ENCODE measurements around the gene F8. TPM values are rescaled to one million over a fixed set of nuclear protein-coding genes. Genes with fewer than 3 reads are reported as not detected.

F8 gene
- total RNA-seq, 2 donors from 2014 or later: 2.2 to 5.6 TPM

DNA sequence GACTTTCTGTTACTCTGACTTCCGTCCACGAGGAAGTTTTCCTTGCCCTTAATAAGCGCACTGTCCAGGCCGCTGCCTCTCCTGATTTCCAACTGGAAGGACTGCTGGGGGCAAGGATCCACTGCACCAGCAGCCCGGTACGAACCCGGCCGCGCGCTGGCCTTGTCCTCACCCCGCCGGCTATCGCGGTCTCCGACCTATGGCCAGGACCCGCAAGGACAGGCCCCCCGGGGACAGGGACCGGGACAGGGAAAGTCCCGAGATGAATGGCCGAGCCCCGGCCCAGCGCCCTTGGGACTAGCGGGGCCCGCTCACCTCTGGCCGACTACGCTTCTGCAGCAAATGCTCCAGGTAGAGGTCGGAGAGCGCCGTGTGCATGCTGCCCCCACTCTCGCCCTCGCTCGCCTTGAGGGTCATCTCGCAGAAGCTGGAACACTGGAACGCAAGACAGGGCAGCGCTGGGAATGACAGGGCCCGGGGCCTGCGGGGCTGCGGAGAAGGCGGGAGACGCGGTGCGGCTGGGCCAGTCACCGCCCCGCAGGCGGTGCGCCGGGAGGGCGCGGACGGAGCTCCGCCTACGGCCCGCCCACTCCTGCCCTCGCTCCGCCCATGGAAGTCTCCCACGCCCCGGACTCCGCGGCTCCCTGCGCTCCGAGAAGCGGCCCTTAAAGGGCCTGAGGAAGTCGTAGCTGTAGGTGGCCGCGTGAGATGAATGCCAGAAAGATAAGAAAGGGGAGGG lies 217.4 kb downstream of the F8 start, which contains the start of gene MPP1:
MPP1 (minus strand) TSS at position 529 of the 739 bp plus-strand sequence; CDS start at position 417, 112 bp downstream.
- ATAC-seq (peak; percentile 99), DNase-seq (peak; percentile 59 to 74 (median 63))
- Mint-ChIP-seq H3K4me3 (peak within 1 kb of the TSS; percentile 84), H3K36me3 (ENCODE audit: low read depth) (no peaks in the 10 kb centered on the region), H3K4me1 (peaks cover 3% of the 10 kb centered on the region), H3K27me3 (no peaks in the 10 kb centered on the region), H3K27ac (no peak within 1 kb of the TSS)
- H3K9me3 ChIP-seq (ENCODE audit: control insufficient read depth, low read length, poor library complexity, severe bottlenecking): no peaks in the 10 kb centered on the region

DNA sequence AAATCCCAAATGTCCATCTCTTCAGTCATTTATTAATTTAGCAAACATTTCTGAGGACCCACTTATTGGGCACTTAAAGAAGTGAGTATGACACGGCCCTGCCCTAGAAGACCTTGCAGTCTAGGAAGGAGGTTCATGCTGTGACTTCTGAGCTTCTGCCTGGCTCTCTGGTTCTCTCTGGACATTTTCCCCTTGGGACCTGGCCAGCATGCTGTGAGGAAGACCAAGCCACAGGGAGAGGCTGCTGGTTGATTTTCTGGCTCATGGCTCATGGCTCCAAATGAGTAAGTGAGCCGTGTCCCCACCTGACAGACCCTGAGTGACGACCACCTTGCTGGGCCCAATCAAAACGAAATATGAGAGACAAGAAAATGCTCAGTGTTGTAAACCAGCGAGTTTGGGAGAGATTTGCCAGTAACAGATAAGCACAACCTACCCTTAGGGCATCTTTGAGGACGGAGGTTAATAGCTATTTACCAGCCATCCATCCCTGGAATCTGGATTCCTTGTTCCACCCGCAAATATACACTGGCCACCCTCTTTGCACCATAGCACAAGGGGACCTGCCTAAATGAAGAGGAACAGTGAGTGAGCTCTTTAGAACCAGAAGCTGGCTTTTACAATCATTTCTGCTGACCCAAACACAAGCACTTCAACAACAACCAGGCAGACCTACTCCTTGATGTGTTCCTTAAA lies 218.1 kb downstream of the F8 start:
- ATAC-seq (no peak), DNase-seq (no peak)
- Mint-ChIP-seq H3K36me3 (ENCODE audit: low read depth) (no peaks in the 10 kb centered on the region), H3K4me1 (peaks cover 3% of the 10 kb centered on the region), H3K27me3 (no peaks in the 10 kb centered on the region), H3K4me3 (peak overlapping the region; percentile 84), H3K27ac (no peak overlapping the region)
- H3K9me3 ChIP-seq (ENCODE audit: control insufficient read depth, low read length, poor library complexity, severe bottlenecking): no peaks in the 10 kb centered on the region

DNA sequence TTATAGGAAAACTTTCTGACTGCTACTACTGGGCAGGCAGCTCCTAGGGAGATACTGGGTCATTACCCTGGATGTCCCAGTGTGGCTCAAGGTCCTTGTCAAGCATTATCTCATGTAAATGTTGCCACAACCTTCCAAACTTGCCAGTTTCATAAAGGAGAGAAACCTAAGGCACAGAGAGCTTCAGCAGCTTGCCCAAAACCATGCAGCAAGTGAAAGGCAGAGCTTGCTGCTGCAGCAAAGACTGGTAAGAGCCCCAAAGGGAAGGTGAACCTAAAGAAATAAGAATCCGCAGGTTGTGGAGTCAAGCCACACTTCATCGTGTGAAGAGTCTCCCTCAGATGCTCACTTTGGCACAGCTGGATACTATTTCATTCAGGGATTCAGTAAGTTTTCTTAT lies 219.6 kb downstream of the F8 start:
- no peak for DNase-seq
- H3K36me3 Mint-ChIP-seq (ENCODE audit: low read depth): no peaks in the 10 kb centered on the region
- no peak overlapping the region for H3K4me3 Mint-ChIP-seq
- H3K4me1 Mint-ChIP-seq: peaks cover 8% of the 10 kb centered on the region
- no peak for ATAC-seq
- H3K9me3 ChIP-seq (ENCODE audit: control insufficient read depth, low read length, poor library complexity, severe bottlenecking): no peaks in the 10 kb centered on the region
- no peaks in the 10 kb centered on the region for H3K27me3 Mint-ChIP-seq
- H3K27ac Mint-ChIP-seq: no peak overlapping the region

- Mint-ChIP-seq H3K4me3 (no peak overlapping the region), H3K27ac (peak overlapping the region; percentile 34)
Observed at GRCh38 chrX:154800478-154801210, 221.9 kb downstream of the F8 start.

DNA sequence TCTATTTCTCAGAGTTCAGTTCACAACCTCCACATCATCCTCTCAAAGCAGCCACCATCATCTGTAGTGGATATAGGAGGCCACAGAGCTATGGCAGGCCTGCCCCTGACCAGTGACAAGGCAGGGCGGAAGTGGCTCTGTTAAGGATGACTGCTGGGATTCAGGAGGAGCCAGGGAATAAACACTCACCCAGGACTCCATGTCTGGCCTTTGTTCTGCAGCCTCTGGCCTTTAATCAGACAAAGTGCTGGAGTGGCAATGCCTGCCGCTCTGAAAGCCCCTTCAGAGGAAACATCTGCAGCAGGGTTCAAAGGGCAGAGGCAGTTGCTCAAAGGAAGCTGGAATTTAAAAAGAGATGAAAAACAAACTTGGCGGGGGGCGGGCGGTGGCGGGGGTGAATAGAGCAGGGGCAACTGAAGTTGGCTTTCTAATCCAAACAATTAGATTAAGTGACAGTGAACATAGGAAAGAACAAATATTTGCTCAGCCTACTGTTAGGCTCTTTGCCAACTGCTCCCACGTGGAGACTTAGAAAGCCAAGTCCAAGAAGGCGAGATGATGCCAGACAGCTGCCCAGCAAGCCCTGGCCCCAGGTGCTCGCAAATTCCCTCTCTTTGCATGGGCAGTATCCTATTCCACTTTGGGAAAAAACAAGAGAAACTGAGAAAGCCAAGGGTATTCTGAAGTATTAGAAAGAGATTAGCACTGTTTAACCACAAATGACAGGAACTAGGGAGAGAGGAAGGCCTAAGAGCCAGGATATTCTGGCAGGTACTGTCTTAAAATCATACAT lies 222.8 kb downstream of the F8 start:
- DNase-seq: no peak
- H3K9me3 ChIP-seq (ENCODE audit: control insufficient read depth, low read length, poor library complexity, severe bottlenecking): no peaks in the 10 kb centered on the region
- H3K27ac Mint-ChIP-seq: peak overlapping the region; percentile 34
- no peaks in the 10 kb centered on the region for H3K27me3 Mint-ChIP-seq
- peaks cover 8% of the 10 kb centered on the region for H3K4me1 Mint-ChIP-seq
- H3K4me3 Mint-ChIP-seq: no peak overlapping the region
- no peaks in the 10 kb centered on the region for H3K36me3 Mint-ChIP-seq (ENCODE audit: low read depth)
- ATAC-seq: no peak

More at GRCh38 chrX:154800478-154801210, 221.9 kb downstream of the F8 start:
- no peaks in the 10 kb centered on the region for H3K9me3 ChIP-seq (ENCODE audit: control insufficient read depth, low read length, poor library complexity, severe bottlenecking)
- peaks cover 8% of the 10 kb centered on the region for H3K4me1 Mint-ChIP-seq
- H3K36me3 Mint-ChIP-seq (ENCODE audit: low read depth): no peaks in the 10 kb centered on the region
- no peak for ATAC-seq
- H3K27me3 Mint-ChIP-seq: no peaks in the 10 kb centered on the region
- no peak for DNase-seq

DNA sequence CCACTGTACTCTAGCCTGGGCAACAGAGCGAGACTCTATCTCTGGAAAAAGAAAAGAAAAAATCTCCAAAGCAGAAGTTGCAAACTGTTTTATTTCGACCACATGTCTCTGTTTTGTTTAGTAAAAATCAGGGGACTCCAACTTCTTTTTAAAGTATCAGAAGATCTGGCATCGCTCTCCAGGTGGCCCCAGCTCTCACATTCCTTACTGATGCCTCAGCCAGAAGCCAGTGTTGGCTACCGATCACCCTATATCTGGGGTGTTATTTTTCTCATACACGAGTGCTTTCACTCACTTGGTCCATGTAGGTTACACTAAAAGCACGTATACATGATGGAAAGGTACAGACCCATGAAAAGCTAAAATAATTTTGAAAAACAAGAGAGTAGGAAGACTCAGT lies 225.5 kb downstream of the F8 start:
- Mint-ChIP-seq H3K27me3 (no peaks in the 10 kb centered on the region), H3K4me1 (peaks cover 4% of the 10 kb centered on the region), H3K4me3 (no peak overlapping the region), H3K27ac (no peak overlapping the region), H3K36me3 (ENCODE audit: low read depth) (no peaks in the 10 kb centered on the region)
- DNase-seq: no peak
- no peaks in the 10 kb centered on the region for H3K9me3 ChIP-seq (ENCODE audit: control insufficient read depth, low read length, poor library complexity, severe bottlenecking)
- ATAC-seq: no peak

GRCh38 chrX:154795016-154795415 lies 227.5 kb downstream of the F8 start:
- Mint-ChIP-seq H3K36me3 (ENCODE audit: low read depth) (no peaks in the 10 kb centered on the region), H3K4me1 (peaks cover 4% of the 10 kb centered on the region), H3K27me3 (no peaks in the 10 kb centered on the region), H3K4me3 (no peak overlapping the region), H3K27ac (no peak overlapping the region)
- DNase-seq (no peak), ATAC-seq (no peak)
- H3K9me3 ChIP-seq (ENCODE audit: control insufficient read depth, low read length, poor library complexity, severe bottlenecking): no peaks in the 10 kb centered on the region

- Mint-ChIP-seq H3K27ac (no peak overlapping the region), H3K4me1 (no peaks in the 10 kb centered on the region), H3K27me3 (no peaks in the 10 kb centered on the region), H3K4me3 (no peak overlapping the region), H3K36me3 (ENCODE audit: low read depth) (no peaks in the 10 kb centered on the region)
- no peaks in the 10 kb centered on the region for H3K9me3 ChIP-seq (ENCODE audit: control insufficient read depth, low read length, poor library complexity, severe bottlenecking)
- DNase-seq: no peak
- ATAC-seq: no peak
Observed at GRCh38 chrX:154793084-154793795, 229.3 kb downstream of the F8 start.

DNA sequence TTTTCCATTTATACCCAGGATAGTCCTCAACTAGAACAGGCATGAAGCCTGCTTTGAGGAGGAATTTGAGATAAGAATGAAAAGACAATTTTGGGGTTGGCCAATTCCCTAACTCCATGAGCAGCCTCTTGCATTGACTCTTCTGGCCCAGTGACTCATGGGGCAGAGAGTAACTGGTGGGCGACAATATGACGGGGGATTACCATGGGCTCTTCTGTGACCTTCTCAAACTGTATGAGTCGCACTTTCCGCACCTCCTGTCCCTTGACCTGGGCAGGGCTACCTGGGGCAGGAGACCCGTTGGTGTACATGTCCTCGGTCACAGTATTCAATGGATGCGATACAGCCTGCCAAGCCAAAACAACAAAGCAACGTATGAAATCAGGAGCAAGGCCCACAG lies 230.6 kb downstream of the F8 start:
- Mint-ChIP-seq H3K27ac (no peak overlapping the region), H3K4me1 (no peaks in the 10 kb centered on the region), H3K27me3 (no peaks in the 10 kb centered on the region)

GRCh38 chrX:154791467-154791866 lies 231.1 kb downstream of the F8 start:
- ATAC-seq: no peak
- no peaks in the 10 kb centered on the region for H3K4me1 Mint-ChIP-seq
- peaks cover 2% of the 10 kb centered on the region for H3K36me3 Mint-ChIP-seq (ENCODE audit: low read depth)
- DNase-seq: no peak
- no peak overlapping the region for H3K4me3 Mint-ChIP-seq
- no peaks in the 10 kb centered on the region for H3K9me3 ChIP-seq (ENCODE audit: control insufficient read depth, low read length, poor library complexity, severe bottlenecking)
- no peak overlapping the region for H3K27ac Mint-ChIP-seq
- no peaks in the 10 kb centered on the region for H3K27me3 Mint-ChIP-seq

More for the DNA sequence above, 230.6 kb downstream of the F8 start:
- Mint-ChIP-seq H3K4me3 (no peak overlapping the region), H3K36me3 (ENCODE audit: low read depth) (peaks cover 2% of the 10 kb centered on the region)
- no peak for DNase-seq
- no peaks in the 10 kb centered on the region for H3K9me3 ChIP-seq (ENCODE audit: control insufficient read depth, low read length, poor library complexity, severe bottlenecking)
- ATAC-seq: no peak
